HepG2 (cell line): Measurements from ENCODE around the gene FETUB. TPM values are rescaled to one million over a fixed set of nuclear protein-coding genes. Genes with fewer than 3 reads are reported as not detected.

ENCODE experiments used
- ATAC-seq: fragments of 200-7000 bp; cut with Tn5 transposase; 3 replicates; pipeline ENCODE4 v1.9.1; 2020; ENCODE audit warnings: mild to moderate bottlenecking, moderate library complexity
- BruUV-seq: library from RNA; stranded (reverse); fragments of 400-500 nt; replicated peaks from 2 replicates; lab custom pipeline; 2021; lab: Mats Ljungman, UMichigan
- CTCF ChIA-PET: fragments of 300-600 bp; formaldehyde crosslinking; extraction: SDS; loops from one replicate; lab custom pipeline; 2021; ENCODE audit warnings: low total read pairs, inconsistent platforms, low intra/inter-chr PET ratio; lab: Yijun Ruan, JAX
- POLR2A ChIA-PET: fragments of 350-600 bp; sonication (Branson Sonifier 250); formaldehyde crosslinking; loops from one replicate; lab custom pipeline; 2020; ENCODE audit warnings: antibody characterized with exemption, inconsistent platforms; lab: Yijun Ruan, JAX
- DNase-seq: peaks from one replicate; pipeline ENCODE4 v3.0.0-alpha.2; 2015; ENCODE audit warnings: low spot score
- FAIRE-seq: peaks from 3 replicates; lab custom pipeline; 2011; peaks lifted over from hg19 to GRCh38; lab: Jason Lieb, UNC
- H2AFZ ChIP-seq: one replicate; pipeline ENCODE4 v1.6.1; 2011; ENCODE audit warnings: low read length, inconsistent platforms
- H3K27ac ChIP-seq: fragments of 300-600 bp; 3 replicates; pipeline ENCODE4 v1.8.0; 2011; ENCODE audit warnings: mixed run types, mild to moderate bottlenecking, mixed read lengths, low read length, inconsistent platforms; ENCODE audit not compliant: insufficient read depth; ENCODE audit errors: extremely low read length
- H3K27me3 ChIP-seq, 2 experiments: fragments of 200-600 bp in 1 of 2; 2 replicates in 1 of 2; 3 replicates in 1 of 2; pipeline versions ENCODE4 v1.6.0 to v1.8.0; 2011; ENCODE audit warnings: low read length in 2 of 2, mild to moderate bottlenecking in 2 of 2, moderate library complexity in 2 of 2, inconsistent platforms in 1 of 2; ENCODE audit not compliant: insufficient read depth in 2 of 2, control insufficient read depth in 1 of 2
- H3K36me3 ChIP-seq, 2 experiments: fragments of 200-600 bp in 1 of 2; replicated peaks in 1 of 2; 2 replicates in 1 of 2; 3 replicates in 1 of 2; pipeline versions ENCODE4 v1.5.1 to v1.8.0; 2011; ENCODE audit warnings: low read length in 2 of 2, inconsistent platforms in 1 of 2; ENCODE audit not compliant: insufficient read depth in 2 of 2, control insufficient read depth in 1 of 2
- H3K4me1 ChIP-seq: 2 replicates; pipeline ENCODE4 v1.5.1; 2012; ENCODE audit warnings: low read length, inconsistent platforms; ENCODE audit not compliant: insufficient read depth
- H3K4me2 ChIP-seq: 2 replicates; pipeline ENCODE4 v1.6.0; 2011; ENCODE audit warnings: low read depth, low read length, inconsistent platforms
- H3K4me3 ChIP-seq, 3 experiments: fragments of 200-600 bp in 1 of 3; sonication (generic), shearing (Covaris generic) in 1 of 3; replicated peaks in 1 of 3; 2 replicates each; pipeline ENCODE4 v1.5.1; 2011 to 2016; ENCODE audit warnings: low read length in 3 of 3, inconsistent platforms in 2 of 3, low read depth in 2 of 3, mild to moderate bottlenecking in 2 of 3, control low read depth in 1 of 3, mixed read lengths in 1 of 3; ENCODE audit not compliant: insufficient read depth in 1 of 3
- H3K79me2 ChIP-seq: one replicate; pipeline ENCODE4 v1.6.1; 2011; ENCODE audit warnings: low read length, inconsistent platforms; ENCODE audit not compliant: insufficient read depth
- H3K9ac ChIP-seq: 2 replicates; pipeline ENCODE4 v1.6.0; 2011; ENCODE audit warnings: mild to moderate bottlenecking, low read depth, low read length, inconsistent platforms; ENCODE audit not compliant: insufficient read depth
- H3K9me3 ChIP-seq: 2 replicates; pipeline ENCODE4 v1.5.1; 2012; ENCODE audit warnings: mild to moderate bottlenecking, low read length
- H4K20me1 ChIP-seq: 2 replicates; pipeline ENCODE4 v1.6.0; 2011; ENCODE audit warnings: inconsistent platforms, mild to moderate bottlenecking, low read length, moderate library complexity; ENCODE audit not compliant: insufficient read depth
- AGO1 ChIP-seq: fragments of 200-400 bp; formaldehyde crosslinking; IDR thresholded peaks from 2 replicates; pipeline ENCODE4 v1.6.1; 2017; ENCODE audit warnings: mild to moderate bottlenecking, low read depth, low read length, moderate library complexity; ENCODE audit not compliant: poor library complexity, severe bottlenecking
- HNRNPUL1 ChIP-seq: fragments of 200-400 bp; formaldehyde crosslinking; IDR thresholded peaks from 2 replicates; pipeline ENCODE4 v1.6.1; 2017; ENCODE audit warnings: low read depth, mild to moderate bottlenecking, low read length, moderate library complexity
- MED13 ChIP-seq: sonication (generic); formaldehyde crosslinking; IDR thresholded peaks from 2 replicates; pipeline ENCODE4 v1.5.0; 2020; ENCODE audit warnings: missing genetic modification reagents
- RBFOX2 ChIP-seq: fragments of 200-400 bp; formaldehyde crosslinking; IDR thresholded peaks from 2 replicates; pipeline ENCODE4 v1.6.1; 2017; ENCODE audit warnings: low read depth, mild to moderate bottlenecking, low read length
- SETDB1 ChIP-seq: sonication (generic); formaldehyde crosslinking; IDR thresholded peaks from 2 replicates; pipeline ENCODE4 v1.5.1; 2020; ENCODE audit warnings: missing genetic modification reagents, mild to moderate bottlenecking, borderline replicate concordance
- SNRNP70 ChIP-seq: fragments of 200-400 bp; formaldehyde crosslinking; IDR thresholded peaks from 2 replicates; pipeline ENCODE4 v1.6.1; 2017; ENCODE audit warnings: mild to moderate bottlenecking, low read depth, low read length, moderate library complexity
- SRSF4 ChIP-seq: fragments of 200-400 bp; formaldehyde crosslinking; IDR thresholded peaks from one replicate; pipeline ENCODE4 v1.6.1; 2018; ENCODE audit warnings: mild to moderate bottlenecking, low read depth, low read length, moderate library complexity; ENCODE audit not compliant: poor library complexity, severe bottlenecking
- ZSCAN31 ChIP-seq: sonication (generic); formaldehyde crosslinking; IDR thresholded peaks from 2 replicates; pipeline ENCODE4 v1.5.0; 2020; ENCODE audit warnings: low read depth, mild to moderate bottlenecking, missing genetic modification reagents
- WGBS: methylation state at CpG from one replicate; pipeline ENCODE4 v1.1.6; 2017; ENCODE audit warnings: low lambda C conversion rate; 5-methylcytosine and 5-hydroxymethylcytosine counted together
- in situ Hi-C: cut with HindIII; loops from 2 replicates; pipeline ENCODE4 v1.10.0; 2017; ENCODE audit warnings: low pct_unique_long_range_greater_than_20kb; ENCODE audit not compliant: extremely low pct_ligation_motif_present
- intact Hi-C: fragments of 100-400 bp; cut with micrococcal nuclease; formaldehyde crosslinking; loops from one replicate; pipeline ENCODE4 v1.10.0; 2022; ENCODE audit not compliant: unreplicated experiment
- polyA plus RNA-seq, 8 experiments: library from polyadenylated mRNA; depleted of rRNA in 3 of 8; stranded (reverse) in 7 of 8; unstranded in 1 of 8; fragments of >200 nt; fragmentation: Illumina TruSeq in 4 of 8; extraction: Trizol in 4 of 8; gene quantifications; 2 replicates each; pipeline versions ENCODE4 v1.2.1 to v1.2.3, GENCODE V29; 2011 to 2016; ENCODE audit warnings: low read depth in 4 of 8, missing spikeins in 1 of 8, mixed read lengths in 1 of 8; ENCODE audit not compliant: insufficient read depth in 1 of 8
- total RNA-seq, 5 experiments: library from RNA; depleted of rRNA; stranded (reverse); fragments of >200 nt; fragmentation: Illumina TruSeq; extraction: Trizol; gene quantifications; 2 replicates each; pipeline ENCODE4 v1.2.3, GENCODE V29; 2016; ENCODE audit warnings: low read depth in 1 of 5
- TF ChIP-seq, protein P1 (sequence below): sonication (generic); IDR thresholded peaks from 2 replicates; pipeline ENCODE4 v1.6.1; 2016; ENCODE audit warnings: low read depth, borderline replicate concordance
- TF ChIP-seq, protein P2 (sequence below): sonication (generic); formaldehyde crosslinking; IDR thresholded peaks from 2 replicates; pipeline ENCODE4 v1.5.0; 2020; ENCODE audit warnings: mild to moderate bottlenecking, missing genetic modification reagents
- TF ChIP-seq, protein P3 (sequence below): sonication (generic); formaldehyde crosslinking; IDR thresholded peaks from 2 replicates; pipeline ENCODE4 v1.4.0; 2020; ENCODE audit warnings: missing genetic modification reagents
- TF ChIP-seq, protein P4 (sequence below): sonication (generic); formaldehyde crosslinking; IDR thresholded peaks from 2 replicates; pipeline ENCODE4 v1.9.0; 2022; ENCODE audit warnings: low read depth, missing genetic modification reagents
- TF ChIP-seq, protein P5 (sequence below): sonication (generic); formaldehyde crosslinking; IDR thresholded peaks from 2 replicates; pipeline ENCODE4; 2020; ENCODE audit warnings: missing genetic modification reagents, mild to moderate bottlenecking, borderline replicate concordance

The FETUB gene
- total and polyA plus RNA-seq, 2 of the 13 experiments (the other 11 are each of a cell fraction or from before 2014, with no cell fraction given) = 2.1 to 4.4 TPM

DNA sequence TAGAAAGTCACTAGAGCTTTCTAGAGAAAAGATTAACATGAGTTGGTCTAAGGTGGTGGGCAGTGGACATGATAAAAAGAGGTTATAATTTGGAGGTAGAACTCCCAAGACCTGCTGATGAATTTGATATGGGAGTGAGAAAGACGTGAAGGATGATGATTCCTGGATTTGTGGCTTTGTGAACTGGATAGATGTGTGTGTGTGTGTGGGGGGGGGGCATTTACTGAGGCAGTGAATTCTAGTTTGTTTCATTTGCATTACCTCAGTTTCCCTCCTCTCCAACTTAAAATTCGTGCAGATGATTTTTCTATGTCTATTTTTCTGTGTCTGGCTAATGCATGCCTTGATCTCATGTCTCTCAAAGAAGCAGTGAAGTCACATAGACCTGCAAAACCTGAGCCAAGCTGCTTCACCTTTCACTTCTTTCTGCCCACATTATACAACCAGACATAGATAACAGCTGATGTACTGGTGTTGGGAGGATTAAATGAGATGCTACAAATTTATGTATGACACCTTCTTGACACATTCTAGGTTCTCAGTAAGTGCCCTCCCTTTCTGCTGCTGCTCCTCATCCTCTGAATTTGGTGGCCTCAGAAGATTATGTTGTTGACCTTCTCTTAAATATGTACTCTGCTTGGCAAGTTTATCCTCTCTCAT lies 17.4 kb upstream of the FETUB start:
- intact Hi-C loops = loop anchor here (2.0 kb wide), 1 partner anchor 130 kb away; no protein-coding TSS in a partner anchor
- peak; percentile 97 for TF ChIP-seq AGO1
- TF ChIP-seq, protein P1, sequence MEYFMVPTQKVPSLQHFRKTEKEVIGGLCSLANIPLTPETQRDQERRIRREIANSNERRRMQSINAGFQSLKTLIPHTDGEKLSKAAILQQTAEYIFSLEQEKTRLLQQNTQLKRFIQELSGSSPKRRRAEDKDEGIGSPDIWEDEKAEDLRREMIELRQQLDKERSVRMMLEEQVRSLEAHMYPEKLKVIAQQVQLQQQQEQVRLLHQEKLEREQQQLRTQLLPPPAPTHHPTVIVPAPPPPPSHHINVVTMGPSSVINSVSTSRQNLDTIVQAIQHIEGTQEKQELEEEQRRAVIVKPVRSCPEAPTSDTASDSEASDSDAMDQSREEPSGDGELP = peak; percentile 38; the same call in 1 of the 2 replicates
- TF ChIP-seq SRSF4 = peak; percentile 66
- peak; percentile 94 for TF ChIP-seq RBFOX2
- TF ChIP-seq HNRNPUL1 = peak; percentile 60; the same call in 1 of the 2 replicates
- no peak for TF ChIP-seq SETDB1
- peak; percentile 34; the same call in 1 of the 2 replicates for TF ChIP-seq ZSCAN31
- peak; percentile 91 for TF ChIP-seq SNRNP70
- TF ChIP-seq, protein P2, sequence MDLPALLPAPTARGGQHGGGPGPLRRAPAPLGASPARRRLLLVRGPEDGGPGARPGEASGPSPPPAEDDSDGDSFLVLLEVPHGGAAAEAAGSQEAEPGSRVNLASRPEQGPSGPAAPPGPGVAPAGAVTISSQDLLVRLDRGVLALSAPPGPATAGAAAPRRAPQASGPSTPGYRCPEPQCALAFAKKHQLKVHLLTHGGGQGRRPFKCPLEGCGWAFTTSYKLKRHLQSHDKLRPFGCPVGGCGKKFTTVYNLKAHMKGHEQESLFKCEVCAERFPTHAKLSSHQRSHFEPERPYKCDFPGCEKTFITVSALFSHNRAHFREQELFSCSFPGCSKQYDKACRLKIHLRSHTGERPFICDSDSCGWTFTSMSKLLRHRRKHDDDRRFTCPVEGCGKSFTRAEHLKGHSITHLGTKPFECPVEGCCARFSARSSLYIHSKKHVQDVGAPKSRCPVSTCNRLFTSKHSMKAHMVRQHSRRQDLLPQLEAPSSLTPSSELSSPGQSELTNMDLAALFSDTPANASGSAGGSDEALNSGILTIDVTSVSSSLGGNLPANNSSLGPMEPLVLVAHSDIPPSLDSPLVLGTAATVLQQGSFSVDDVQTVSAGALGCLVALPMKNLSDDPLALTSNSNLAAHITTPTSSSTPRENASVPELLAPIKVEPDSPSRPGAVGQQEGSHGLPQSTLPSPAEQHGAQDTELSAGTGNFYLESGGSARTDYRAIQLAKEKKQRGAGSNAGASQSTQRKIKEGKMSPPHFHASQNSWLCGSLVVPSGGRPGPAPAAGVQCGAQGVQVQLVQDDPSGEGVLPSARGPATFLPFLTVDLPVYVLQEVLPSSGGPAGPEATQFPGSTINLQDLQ = no peak
- TF ChIP-seq MED13 (CRISPR knock-in tag) = 0 out of 2 replicates have a peak, but pooled peaks have one; percentile 17
- TF ChIP-seq, protein P3, sequence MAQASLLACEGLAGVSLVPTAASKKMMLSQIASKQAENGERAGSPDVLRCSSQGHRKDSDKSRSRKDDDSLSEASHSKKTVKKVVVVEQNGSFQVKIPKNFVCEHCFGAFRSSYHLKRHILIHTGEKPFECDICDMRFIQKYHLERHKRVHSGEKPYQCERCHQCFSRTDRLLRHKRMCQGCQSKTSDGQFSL (CRISPR knock-in tag) = peak; percentile 55; the same call in 1 of the 2 replicates
- TF ChIP-seq, protein P4, sequence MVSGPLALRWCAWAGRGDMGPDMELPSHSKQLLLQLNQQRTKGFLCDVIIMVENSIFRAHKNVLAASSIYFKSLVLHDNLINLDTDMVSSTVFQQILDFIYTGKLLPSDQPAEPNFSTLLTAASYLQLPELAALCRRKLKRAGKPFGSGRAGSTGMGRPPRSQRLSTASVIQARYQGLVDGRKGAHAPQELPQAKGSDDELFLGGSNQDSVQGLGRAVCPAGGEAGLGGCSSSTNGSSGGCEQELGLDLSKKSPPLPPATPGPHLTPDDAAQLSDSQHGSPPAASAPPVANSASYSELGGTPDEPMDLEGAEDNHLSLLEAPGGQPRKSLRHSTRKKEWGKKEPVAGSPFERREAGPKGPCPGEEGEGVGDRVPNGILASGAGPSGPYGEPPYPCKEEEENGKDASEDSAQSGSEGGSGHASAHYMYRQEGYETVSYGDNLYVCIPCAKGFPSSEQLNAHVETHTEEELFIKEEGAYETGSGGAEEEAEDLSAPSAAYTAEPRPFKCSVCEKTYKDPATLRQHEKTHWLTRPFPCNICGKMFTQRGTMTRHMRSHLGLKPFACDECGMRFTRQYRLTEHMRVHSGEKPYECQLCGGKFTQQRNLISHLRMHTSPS (CRISPR knock-in tag) = no peak
- TF ChIP-seq, protein P5, sequence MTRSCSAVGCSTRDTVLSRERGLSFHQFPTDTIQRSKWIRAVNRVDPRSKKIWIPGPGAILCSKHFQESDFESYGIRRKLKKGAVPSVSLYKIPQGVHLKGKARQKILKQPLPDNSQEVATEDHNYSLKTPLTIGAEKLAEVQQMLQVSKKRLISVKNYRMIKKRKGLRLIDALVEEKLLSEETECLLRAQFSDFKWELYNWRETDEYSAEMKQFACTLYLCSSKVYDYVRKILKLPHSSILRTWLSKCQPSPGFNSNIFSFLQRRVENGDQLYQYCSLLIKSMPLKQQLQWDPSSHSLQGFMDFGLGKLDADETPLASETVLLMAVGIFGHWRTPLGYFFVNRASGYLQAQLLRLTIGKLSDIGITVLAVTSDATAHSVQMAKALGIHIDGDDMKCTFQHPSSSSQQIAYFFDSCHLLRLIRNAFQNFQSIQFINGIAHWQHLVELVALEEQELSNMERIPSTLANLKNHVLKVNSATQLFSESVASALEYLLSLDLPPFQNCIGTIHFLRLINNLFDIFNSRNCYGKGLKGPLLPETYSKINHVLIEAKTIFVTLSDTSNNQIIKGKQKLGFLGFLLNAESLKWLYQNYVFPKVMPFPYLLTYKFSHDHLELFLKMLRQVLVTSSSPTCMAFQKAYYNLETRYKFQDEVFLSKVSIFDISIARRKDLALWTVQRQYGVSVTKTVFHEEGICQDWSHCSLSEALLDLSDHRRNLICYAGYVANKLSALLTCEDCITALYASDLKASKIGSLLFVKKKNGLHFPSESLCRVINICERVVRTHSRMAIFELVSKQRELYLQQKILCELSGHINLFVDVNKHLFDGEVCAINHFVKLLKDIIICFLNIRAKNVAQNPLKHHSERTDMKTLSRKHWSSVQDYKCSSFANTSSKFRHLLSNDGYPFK (CRISPR knock-in tag) = no peak

More for the DNA sequence above, 17.4 kb upstream of the FETUB start:
- Histone ChIP-seq H3K9ac (no peak overlapping the region), H3K27ac (no peak overlapping the region), H3K4me2 (no peak overlapping the region), H3K27me3 (no peaks in the 10 kb centered on the region), H3K36me3 (peaks cover 3 to 17% of the 10 kb centered on the region in 2 experiments), H4K20me1 (peaks cover 52% of the 10 kb centered on the region), H2AFZ (no peak overlapping the region), H3K9me3 (no peaks in the 10 kb centered on the region), H3K4me1 (peaks cover 1% of the 10 kb centered on the region; the same call in 1 of the 2 replicates), H3K79me2 (no peaks in the 10 kb centered on the region), H3K4me3 (no peak overlapping the region)
- ChIA-PET POLR2A (interaction anchor here (1.0 to 27.1 kb wide), 10 partner anchors 8 to 123 kb away, joined by 3 to 854 read pairs (median 4); partner anchors contain the start of genes AHSG, DNAJB11 and HRG), CTCF (no interaction called here)
- ATAC-seq = no peak
- WGBS = 89% methylated on average over 2 of the region's 2 CpGs
- no peak for FAIRE-seq
- no peak for DNase-seq
- in situ Hi-C loops = no loop called here
- BruUV-seq = no TSS peak
